ENCODE measurements around the gene CHRNA10. TPM values are rescaled to one million over a fixed set of nuclear protein-coding genes. Genes with fewer than 3 reads are reported as not detected.

The CHRNA10 gene
- polyA plus RNA-seq, 1 donor from 2014 or later: 4.9 TPM

DNA sequence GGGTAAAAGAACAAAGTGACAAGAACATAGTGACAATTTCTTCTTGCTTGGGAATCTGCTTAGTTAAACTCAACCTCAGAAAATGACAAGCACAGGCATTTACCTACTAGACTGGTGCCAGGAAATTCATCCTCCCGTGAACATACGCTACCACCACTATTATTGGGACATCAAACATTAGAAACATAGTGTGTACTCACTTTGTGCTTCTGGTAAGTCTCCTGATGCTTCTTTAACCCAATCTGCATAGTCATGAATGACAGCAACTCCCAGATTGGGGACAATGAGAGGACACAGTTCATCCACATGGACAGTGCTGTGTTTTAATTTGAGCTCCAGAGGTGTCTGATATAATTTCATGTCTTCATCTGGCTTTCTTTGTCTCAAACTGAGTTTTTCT, 29.2 kb upstream of the CHRNA10 start:
- Histone ChIP-seq H3K9me2 (ENCODE audit: insufficient read depth, low read length) (no peaks in the 10 kb centered on the region), H3K27ac (ENCODE audit: low read length) (no peak overlapping the region), H3K4me3 (ENCODE audit: low read length) (no peak overlapping the region), H3F3A (ENCODE audit: insufficient read depth, low read length, poor library complexity, severe bottlenecking) (no peaks in the 10 kb centered on the region), H3K9me3 (ENCODE audit: low read length) (no peaks in the 10 kb centered on the region), H3K9ac (ENCODE audit: low read length) (no peak overlapping the region), H3K4me2 (ENCODE audit: low read length) (no peak overlapping the region), H4K20me1 (ENCODE audit: insufficient read depth) (no peaks in the 10 kb centered on the region), H3K79me2 (replicated peaks; ENCODE audit: insufficient read depth, low read length) (no peaks in the 10 kb centered on the region), H3K27me3 (ENCODE audit: insufficient read depth, low read depth, low read length) (no peaks in the 10 kb centered on the region), H2AFZ (ENCODE audit: low read depth, low read length) (no peak overlapping the region), H3K36me3 (ENCODE audit: insufficient read depth, low read length) (peaks cover 10% of the 10 kb centered on the region)
- TF ChIP-seq SMC3 (conservative IDR thresholded peaks at IDR 0.05; ENCODE audit: poor library complexity) (no peak), EZH2 (IDR thresholded peaks at IDR 0.05; ENCODE audit: borderline replicate concordance, insufficient read depth, low read length, poor library complexity, severe bottlenecking) (no peak), TAF1 (IDR thresholded peaks at IDR 0.05; ENCODE audit: low read depth) (no peak)
- TF ChIP-seq, protein P1, sequence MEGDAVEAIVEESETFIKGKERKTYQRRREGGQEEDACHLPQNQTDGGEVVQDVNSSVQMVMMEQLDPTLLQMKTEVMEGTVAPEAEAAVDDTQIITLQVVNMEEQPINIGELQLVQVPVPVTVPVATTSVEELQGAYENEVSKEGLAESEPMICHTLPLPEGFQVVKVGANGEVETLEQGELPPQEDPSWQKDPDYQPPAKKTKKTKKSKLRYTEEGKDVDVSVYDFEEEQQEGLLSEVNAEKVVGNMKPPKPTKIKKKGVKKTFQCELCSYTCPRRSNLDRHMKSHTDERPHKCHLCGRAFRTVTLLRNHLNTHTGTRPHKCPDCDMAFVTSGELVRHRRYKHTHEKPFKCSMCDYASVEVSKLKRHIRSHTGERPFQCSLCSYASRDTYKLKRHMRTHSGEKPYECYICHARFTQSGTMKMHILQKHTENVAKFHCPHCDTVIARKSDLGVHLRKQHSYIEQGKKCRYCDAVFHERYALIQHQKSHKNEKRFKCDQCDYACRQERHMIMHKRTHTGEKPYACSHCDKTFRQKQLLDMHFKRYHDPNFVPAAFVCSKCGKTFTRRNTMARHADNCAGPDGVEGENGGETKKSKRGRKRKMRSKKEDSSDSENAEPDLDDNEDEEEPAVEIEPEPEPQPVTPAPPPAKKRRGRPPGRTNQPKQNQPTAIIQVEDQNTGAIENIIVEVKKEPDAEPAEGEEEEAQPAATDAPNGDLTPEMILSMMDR (IDR thresholded peaks at IDR 0.05; ENCODE audit: poor library complexity, severe bottlenecking): no peak
- TF ChIP-seq, protein P2, sequence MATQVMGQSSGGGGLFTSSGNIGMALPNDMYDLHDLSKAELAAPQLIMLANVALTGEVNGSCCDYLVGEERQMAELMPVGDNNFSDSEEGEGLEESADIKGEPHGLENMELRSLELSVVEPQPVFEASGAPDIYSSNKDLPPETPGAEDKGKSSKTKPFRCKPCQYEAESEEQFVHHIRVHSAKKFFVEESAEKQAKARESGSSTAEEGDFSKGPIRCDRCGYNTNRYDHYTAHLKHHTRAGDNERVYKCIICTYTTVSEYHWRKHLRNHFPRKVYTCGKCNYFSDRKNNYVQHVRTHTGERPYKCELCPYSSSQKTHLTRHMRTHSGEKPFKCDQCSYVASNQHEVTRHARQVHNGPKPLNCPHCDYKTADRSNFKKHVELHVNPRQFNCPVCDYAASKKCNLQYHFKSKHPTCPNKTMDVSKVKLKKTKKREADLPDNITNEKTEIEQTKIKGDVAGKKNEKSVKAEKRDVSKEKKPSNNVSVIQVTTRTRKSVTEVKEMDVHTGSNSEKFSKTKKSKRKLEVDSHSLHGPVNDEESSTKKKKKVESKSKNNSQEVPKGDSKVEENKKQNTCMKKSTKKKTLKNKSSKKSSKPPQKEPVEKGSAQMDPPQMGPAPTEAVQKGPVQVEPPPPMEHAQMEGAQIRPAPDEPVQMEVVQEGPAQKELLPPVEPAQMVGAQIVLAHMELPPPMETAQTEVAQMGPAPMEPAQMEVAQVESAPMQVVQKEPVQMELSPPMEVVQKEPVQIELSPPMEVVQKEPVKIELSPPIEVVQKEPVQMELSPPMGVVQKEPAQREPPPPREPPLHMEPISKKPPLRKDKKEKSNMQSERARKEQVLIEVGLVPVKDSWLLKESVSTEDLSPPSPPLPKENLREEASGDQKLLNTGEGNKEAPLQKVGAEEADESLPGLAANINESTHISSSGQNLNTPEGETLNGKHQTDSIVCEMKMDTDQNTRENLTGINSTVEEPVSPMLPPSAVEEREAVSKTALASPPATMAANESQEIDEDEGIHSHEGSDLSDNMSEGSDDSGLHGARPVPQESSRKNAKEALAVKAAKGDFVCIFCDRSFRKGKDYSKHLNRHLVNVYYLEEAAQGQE (IDR thresholded peaks at IDR 0.05; ENCODE audit: borderline replicate concordance): no peak

DNA sequence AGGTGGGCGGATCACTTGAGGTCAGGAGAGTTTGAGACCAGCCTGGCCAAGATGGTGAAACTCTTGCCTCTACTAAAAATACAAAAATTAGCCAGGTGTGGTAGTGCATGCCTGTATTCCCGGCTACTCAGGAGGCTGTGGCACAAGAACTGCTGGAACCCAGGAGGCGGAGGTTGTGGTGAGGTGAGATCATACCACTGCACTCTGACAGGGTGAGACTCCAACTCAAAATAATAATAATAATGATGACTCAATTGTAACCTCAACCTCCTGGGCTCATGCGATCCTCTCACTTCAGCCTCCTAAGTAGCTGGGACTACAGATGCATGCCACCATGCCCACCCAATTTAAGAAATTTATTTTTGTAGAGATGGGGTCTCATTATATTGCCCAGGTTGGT, 15.6 kb upstream of the CHRNA10 start:
- Histone ChIP-seq H3K4me2 (ENCODE audit: low read length) (no peak overlapping the region), H3K9me3 (ENCODE audit: low read length) (no peaks in the 10 kb centered on the region), H3K79me2 (replicated peaks; ENCODE audit: insufficient read depth, low read length) (no peaks in the 10 kb centered on the region), H3K9ac (ENCODE audit: low read length) (no peak overlapping the region), H3K36me3 (ENCODE audit: insufficient read depth, low read length) (peaks cover 15% of the 10 kb centered on the region), H3K27me3 (ENCODE audit: insufficient read depth, low read depth, low read length) (no peaks in the 10 kb centered on the region), H3K4me3 (ENCODE audit: low read length) (no peak overlapping the region), H3F3A (ENCODE audit: insufficient read depth, low read length, poor library complexity, severe bottlenecking) (no peaks in the 10 kb centered on the region), H3K9me2 (ENCODE audit: insufficient read depth, low read length) (no peaks in the 10 kb centered on the region), H2AFZ (ENCODE audit: low read depth, low read length) (no peak overlapping the region), H3K27ac (ENCODE audit: low read length) (no peak overlapping the region), H4K20me1 (ENCODE audit: insufficient read depth) (no peaks in the 10 kb centered on the region)
- no peak for TF ChIP-seq EZH2 (IDR thresholded peaks at IDR 0.05; ENCODE audit: borderline replicate concordance, insufficient read depth, low read length, poor library complexity, severe bottlenecking)
- no peak for TF ChIP-seq SMC3 (conservative IDR thresholded peaks at IDR 0.05; ENCODE audit: poor library complexity)
- TF ChIP-seq MXI1 (conservative IDR thresholded peaks at IDR 0.05; ENCODE audit: poor library complexity, severe bottlenecking): no peak
- TF ChIP-seq, protein P1 (IDR thresholded peaks at IDR 0.05; ENCODE audit: poor library complexity, severe bottlenecking): no peak
- TF ChIP-seq TAF1 (IDR thresholded peaks at IDR 0.05; ENCODE audit: low read depth): no peak
- TF ChIP-seq, protein P2 (IDR thresholded peaks at IDR 0.05; ENCODE audit: borderline replicate concordance): no peak
- TF ChIP-seq EP300 (conservative IDR thresholded peaks at IDR 0.05; ENCODE audit: poor library complexity, severe bottlenecking): no peak
- no peak for TF ChIP-seq POLR2AphosphoS5 (IDR thresholded peaks at IDR 0.05)
- no peak for TF ChIP-seq RAD21 (conservative IDR thresholded peaks at IDR 0.05)
